ENCODE data around the gene TMC5. TPM values are rescaled to one million over a fixed set of nuclear protein-coding genes. Genes with fewer than 3 reads are reported as not detected.

Gene TMC5
- total RNA-seq, 1 donor from 2014 or later: 0.33 TPM

GRCh38 chr16:19415461-19415860, 2.2 kb upstream of the TMC5 start:
- Histone ChIP-seq H3K36me3 (ENCODE audit: control insufficient read depth, insufficient read depth, low read length) (no peaks in the 10 kb centered on the region), H3K27me3 (ENCODE audit: control insufficient read depth, insufficient read depth, low read length) (peaks cover 13% of the 10 kb centered on the region), H3K4me3 (ENCODE audit: low read depth, low read length) (no peak overlapping the region)
- no peak for TF ChIP-seq CTCF (IDR thresholded peaks at IDR 0.05; ENCODE audit: insufficient read depth, low read length, poor library complexity, severe bottlenecking)
- no peak for DNase-seq (ENCODE audit: low read depth)

DNA sequence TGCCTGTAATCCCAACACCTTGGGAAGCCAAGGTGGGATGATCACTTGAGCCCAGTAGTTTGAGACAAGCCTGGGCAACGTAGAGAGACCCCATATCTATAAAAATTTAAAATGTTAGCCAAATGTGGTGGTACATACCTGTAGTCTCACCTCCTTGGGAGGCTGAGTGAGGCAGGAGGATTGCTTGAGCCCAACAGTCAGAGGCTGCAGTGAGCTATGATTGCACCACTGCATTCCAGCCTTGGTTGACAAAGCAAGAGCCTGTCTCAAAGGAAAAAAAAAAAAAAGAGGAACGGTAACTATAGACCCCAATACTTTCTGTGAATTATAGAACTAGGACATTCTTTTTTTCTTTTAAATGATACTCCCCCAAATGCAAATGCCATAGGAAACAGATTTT, 1.8 kb upstream of the TMC5 start:
- DNase-seq (ENCODE audit: low read depth): no peak
- no peak overlapping the region for H3K4me3 ChIP-seq (ENCODE audit: low read depth, low read length)
- no peaks in the 10 kb centered on the region for H3K36me3 ChIP-seq (ENCODE audit: control insufficient read depth, insufficient read depth, low read length)
- peaks cover 9% of the 10 kb centered on the region for H3K27me3 ChIP-seq (ENCODE audit: control insufficient read depth, insufficient read depth, low read length)
- no peak for TF ChIP-seq CTCF (IDR thresholded peaks at IDR 0.05; ENCODE audit: insufficient read depth, low read length, poor library complexity, severe bottlenecking)

DNA sequence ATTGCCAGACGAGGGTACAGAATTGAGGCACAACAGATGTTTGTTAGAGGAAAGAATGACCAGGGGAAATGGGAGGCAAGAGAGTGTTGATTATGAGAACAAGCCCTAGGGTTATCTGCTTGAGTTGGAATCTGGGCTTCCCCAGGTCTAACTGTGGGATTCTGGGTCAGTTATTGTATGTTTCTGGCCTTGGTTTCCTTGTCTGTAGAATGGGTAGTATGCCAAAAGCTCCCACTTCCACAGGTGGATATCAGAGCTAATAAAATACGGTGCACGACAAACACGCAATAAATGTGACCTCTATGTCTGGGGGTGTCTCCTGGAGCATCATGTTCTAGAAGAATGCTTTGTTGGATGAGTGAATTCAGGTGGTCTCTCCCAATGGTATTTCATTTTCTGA, 517 bp downstream of the TMC5 start:
- Histone ChIP-seq H3K27me3 (ENCODE audit: control insufficient read depth, insufficient read depth, low read length) (no peaks in the 10 kb centered on the region), H3K4me3 (ENCODE audit: low read depth, low read length) (no peak overlapping the region), H3K36me3 (ENCODE audit: control insufficient read depth, insufficient read depth, low read length) (no peaks in the 10 kb centered on the region)
- no peak for DNase-seq (ENCODE audit: low read depth)
- TF ChIP-seq CTCF (IDR thresholded peaks at IDR 0.05; ENCODE audit: insufficient read depth, low read length, poor library complexity, severe bottlenecking): no peak

- DNase-seq (ENCODE audit: low read depth): no peak
- Histone ChIP-seq H3K27me3 (ENCODE audit: control insufficient read depth, insufficient read depth, low read length) (no peaks in the 10 kb centered on the region), H3K36me3 (ENCODE audit: control insufficient read depth, insufficient read depth, low read length) (no peaks in the 10 kb centered on the region), H3K4me3 (ENCODE audit: low read depth, low read length) (no peak overlapping the region)
- no peak for TF ChIP-seq CTCF (IDR thresholded peaks at IDR 0.05; ENCODE audit: insufficient read depth, low read length, poor library complexity, severe bottlenecking)
Measured at GRCh38 chr16:19419698-19420075, 2.0 kb downstream of the TMC5 start.

DNA sequence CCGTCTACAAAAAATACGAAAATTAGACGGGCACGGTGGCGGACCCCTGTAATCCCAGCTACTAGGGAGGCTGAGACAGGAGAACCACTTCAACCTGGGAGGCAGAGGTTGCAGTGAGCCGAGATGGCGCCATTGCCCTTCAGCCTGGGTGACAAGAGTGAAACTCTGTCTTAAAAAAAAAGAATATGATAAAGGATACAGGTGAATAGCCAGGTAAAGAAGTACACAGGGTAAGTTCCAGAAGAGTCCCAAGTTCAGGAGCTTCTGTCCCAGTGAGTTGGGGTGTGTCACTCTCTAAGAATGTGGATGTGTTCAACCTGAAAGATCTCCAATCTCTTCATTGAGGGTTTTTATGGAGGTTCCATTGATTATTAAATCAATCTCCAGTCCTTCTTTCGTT, 6.8 kb downstream of the TMC5 start:
- no peak for TF ChIP-seq CTCF (IDR thresholded peaks at IDR 0.05; ENCODE audit: insufficient read depth, low read length, poor library complexity, severe bottlenecking)
- no peaks in the 10 kb centered on the region for H3K27me3 ChIP-seq (ENCODE audit: control insufficient read depth, insufficient read depth, low read length)

DNA sequence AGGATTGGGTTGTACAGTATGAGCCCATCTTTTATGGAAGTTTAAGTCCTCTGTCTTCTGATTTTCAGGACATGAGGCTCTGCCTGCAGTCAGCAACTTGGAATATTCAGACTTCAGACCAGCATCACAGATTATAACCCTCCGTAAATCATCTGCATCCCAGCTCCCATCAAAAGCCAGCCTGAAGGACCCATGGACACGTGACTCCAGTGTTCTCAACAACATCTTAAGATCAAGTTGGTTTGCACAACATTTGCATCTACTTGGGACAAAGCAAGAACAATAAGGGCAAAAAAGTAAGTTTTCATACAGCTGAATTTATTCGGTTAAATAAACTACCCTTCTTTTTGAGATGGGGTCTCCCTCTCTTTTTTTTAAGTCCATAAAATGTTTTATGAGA, 12.7 kb downstream of the TMC5 start:
- no peaks in the 10 kb centered on the region for H3K27me3 ChIP-seq (ENCODE audit: control insufficient read depth, insufficient read depth, low read length)
- no peak for TF ChIP-seq CTCF (IDR thresholded peaks at IDR 0.05; ENCODE audit: insufficient read depth, low read length, poor library complexity, severe bottlenecking)
- no peak overlapping the region for H3K4me3 ChIP-seq (ENCODE audit: low read depth, low read length)
- H3K36me3 ChIP-seq (ENCODE audit: control insufficient read depth, insufficient read depth, low read length): no peaks in the 10 kb centered on the region
- DNase-seq (ENCODE audit: low read depth): no peak

More for the DNA sequence above, 6.8 kb downstream of the TMC5 start:
- Histone ChIP-seq H3K36me3 (ENCODE audit: control insufficient read depth, insufficient read depth, low read length) (no peaks in the 10 kb centered on the region), H3K4me3 (ENCODE audit: low read depth, low read length) (no peak overlapping the region)
- DNase-seq (ENCODE audit: low read depth): no peak

Measured in kidney epithelial cell (primary cell).